NCI-H774 (cell line): ENCODE measurements around the gene PHLDB1.

Source experiments
- DNase-seq: peaks from one replicate; lab custom pipeline; 2025; lab: John Stamatoyannopoulos, UW

Gene PHLDB1

DNA sequence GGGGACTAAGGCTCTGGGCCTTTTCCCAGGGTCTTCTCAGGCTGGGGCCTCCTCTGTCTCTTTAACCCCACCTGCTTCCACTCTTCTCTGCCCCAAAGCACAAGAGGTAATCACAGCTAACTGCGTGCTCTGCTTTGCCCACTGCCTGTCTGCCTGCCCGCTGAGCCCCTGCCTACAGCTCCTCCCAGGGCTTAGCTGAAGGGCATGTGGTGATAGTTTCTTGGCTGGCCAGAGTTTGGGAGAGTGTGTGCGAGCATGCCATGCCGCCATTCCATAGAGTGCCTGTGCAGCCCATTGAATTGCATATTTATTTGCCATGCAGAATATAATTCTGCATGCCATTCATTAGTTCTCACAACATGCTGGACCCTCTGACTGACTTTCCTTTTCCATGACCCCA is 32.5 kb downstream of the PHLDB1 start:
- no peak for DNase-seq

DNA sequence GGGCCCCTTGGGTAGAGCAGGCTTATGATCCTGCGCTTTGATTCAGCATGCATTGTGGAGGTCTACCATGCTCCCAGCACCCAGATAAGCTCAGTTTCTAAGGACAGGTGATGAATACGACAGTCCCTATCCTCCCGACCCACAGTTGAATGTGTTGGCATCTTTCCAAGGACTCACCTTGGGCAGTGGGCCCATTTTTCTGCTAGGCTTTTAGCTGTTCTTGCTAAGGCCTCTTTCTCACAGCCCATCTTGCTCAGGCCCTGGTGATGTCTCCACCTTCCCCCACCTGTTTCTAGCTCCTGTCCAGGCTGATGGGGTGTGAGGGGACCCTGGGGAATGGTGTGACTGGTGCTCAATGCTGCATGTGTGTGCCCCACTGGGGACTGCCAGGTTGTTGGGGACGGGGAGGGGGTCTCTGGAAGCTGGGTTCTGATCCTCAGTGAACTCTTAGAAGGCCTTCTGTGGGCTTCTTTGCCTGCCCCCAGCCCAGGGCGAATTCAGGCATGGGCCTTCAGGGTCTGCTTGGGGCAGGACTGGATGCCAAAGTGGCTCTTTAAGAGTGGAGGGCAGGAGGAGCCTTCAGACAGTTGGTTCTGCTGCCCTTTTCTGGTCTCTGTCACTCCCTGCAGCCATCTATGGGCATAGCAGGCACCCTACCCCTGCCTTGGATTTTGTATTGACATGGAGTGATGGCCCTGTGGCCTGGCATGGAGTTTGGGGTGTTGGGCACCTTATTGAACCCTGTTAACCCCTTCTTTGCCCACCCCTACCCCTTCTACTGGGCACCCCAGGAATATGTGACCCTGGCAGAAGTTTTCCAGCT is 33.1 kb downstream of the PHLDB1 start:
- DNase-seq, result no peak

DNA sequence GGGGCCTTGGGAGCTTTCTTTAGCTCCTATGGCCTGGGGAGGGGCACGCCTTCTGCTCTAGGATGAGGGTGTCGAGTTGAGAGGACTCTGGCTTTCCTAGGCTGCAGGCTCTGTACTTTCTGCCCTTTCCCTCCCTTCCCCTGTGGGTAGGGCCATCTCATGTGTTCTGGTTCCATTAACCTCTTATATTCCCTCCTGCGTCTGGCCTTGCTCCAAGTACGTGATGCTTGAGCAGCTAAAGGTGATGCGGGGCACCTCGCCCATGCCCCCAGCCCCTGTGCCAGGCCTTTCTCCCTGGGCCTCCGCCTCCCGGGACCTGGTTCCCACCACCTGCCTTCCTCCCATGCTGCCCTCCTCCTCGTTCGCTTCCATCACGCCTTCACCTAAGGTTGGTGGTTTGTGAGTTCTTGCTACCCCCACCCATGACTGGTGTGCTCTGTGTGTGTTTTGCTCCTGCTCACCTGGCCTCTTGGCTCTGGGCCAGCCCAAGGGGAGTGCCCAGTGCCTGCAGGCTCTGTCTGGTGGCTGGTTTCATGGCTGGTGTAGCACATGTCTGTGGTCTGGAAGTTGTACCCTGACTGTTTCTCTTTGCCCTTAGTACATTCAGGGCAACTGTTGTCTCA is 34.1 kb downstream of the PHLDB1 start:
- peak; percentile 84 for DNase-seq

DNA sequence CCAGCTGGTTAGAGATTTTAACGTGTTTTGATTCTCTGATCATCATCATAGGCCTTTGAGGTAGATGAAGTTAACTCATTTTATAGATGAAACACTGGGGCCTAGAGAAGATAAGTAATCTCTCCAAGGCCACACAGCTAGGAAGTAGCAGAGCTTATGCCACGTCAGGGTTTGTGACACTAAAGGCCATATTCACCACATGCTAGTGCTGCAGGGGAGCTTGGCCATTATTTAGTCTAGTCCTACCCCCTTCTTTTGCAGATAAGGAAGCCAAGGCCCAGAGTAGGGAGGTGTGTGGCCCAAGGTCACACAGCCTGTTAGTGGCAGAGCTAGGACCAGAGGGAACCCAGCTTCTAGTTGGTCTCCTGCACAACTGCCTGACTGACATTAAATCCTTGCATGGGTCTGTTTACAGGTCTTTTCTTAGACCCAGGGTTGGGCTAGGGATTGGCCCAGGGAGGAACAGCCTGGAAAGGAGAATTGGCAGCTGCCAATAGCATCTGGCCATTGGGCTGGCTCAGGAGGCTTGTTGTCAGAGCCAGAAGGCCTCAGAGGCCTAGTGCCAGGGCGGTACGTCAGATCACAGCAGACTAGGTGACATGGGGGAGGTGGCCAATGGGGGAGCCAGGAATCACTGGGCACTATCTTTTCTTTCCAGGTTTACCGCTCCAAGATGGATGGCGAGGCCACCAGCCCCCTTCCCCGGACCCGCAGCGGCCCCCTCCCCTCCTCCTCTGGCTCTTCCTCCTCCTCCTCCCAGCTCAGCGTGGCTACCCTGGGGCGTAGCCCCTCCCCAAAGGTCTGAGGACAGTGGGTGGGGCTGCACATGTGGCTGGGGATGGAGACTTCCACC is 36.0 kb downstream of the PHLDB1 start:
- DNase-seq, result no peak

DNA sequence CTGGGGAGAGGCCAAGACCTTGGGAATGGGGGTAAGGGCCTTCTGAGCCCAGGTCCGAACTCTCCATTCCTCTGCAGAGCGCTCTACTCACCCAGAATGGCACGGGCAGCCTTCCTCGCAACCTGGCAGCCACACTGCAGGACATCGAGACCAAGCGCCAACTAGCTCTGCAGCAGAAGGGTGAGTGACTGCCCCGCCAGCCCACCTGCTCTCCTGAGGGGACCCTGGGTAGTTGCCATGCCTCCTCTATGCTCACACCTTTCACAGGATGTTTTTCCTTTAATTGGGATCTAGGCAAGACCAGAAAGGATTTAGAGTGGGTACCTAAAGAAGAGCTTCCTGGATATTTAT is 36.6 kb downstream of the PHLDB1 start:
- no peak for DNase-seq

DNA sequence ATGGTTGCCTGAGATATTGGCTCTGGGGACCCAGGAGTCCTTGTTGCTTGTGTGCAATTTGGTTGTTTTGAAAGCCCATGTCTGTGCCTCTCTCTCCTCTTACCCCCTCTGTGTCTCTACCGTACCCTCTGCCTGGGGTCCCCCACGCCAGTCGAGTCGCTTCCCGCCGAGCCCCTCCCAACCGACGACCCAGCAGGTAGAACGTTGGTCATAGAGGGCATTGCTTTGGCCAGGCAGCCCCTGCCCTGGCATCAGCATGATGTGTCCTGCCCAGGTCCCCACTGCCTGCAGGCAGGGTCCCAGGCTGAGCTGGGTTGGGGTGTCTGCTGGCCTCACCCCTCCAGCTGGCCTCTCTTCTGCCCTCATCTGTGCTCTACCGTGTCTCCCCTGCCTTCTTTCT is 37.1 kb downstream of the PHLDB1 start:
- DNase-seq, result no peak

DNA sequence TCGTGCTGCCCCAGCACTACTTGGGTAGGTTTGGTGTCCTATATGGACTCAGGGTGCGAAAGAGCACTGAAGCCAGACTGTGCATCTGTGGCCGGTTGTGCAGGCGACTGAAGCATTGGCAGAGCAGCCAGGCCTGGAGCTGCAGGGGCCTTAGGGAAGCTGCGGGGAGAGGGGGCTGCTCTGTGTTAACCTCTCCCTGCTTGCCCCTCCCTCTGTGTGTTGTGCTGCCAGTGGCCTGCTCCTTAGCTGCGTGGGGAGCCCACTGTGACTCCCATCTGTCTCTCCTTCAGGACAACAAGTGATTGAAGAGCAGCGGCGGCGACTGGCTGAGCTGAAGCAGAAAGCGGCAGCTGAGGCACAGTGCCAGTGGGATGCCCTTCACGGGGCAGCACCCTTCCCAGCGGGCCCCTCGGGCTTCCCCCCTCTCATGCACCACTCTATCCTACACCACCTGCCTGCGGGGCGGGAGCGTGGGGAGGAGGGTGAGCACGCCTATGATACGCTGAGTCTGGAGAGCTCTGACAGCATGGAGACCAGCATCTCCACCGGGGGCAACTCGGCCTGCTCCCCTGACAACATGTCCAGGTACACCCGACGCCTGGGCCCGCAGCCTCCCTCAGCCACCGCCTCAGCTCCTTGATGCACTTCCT is 37.8 kb downstream of the PHLDB1 start:
- DNase-seq, result no peak

DNA sequence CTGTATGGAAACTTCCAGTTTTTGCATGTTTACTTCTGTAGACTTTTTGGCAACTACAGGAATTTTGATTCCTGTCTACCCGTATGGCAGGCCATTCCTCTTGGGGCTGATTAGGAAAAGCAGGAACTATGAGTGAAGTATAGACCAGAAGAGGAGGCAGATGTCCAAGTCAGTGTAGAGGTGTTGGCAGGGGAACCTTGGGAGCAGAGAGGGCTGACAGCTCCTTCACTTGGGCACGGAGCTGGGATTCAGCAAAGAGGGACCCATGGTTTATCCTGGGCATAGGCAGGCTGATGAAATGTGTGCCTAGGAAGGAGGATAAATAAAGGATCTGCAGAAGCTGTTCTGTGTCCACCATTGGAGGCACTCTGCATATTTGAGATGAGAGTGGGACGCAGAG is 39.0 kb downstream of the PHLDB1 start:
- DNase-seq, result no peak

DNA sequence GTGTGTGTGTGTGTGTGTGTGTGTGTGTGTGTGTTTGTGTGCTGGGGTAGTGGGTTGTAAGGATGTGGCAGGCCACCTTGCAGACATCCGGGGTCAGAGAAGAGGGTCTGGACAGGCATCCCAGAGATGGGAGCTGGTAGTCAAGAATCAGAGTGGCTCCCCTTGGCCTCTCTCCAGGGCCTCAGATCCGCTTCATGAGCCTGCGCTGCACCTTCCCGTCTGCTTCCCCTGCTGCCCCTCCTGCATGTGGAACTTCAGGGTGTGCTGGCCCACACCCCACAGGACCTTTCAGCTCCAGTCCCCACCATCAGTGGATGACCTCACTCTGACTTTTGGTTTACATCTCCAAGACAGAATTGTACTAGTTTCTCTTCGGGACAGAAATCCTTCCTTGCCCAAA is 40.9 kb downstream of the PHLDB1 start:
- DNase-seq, result no peak

DNA sequence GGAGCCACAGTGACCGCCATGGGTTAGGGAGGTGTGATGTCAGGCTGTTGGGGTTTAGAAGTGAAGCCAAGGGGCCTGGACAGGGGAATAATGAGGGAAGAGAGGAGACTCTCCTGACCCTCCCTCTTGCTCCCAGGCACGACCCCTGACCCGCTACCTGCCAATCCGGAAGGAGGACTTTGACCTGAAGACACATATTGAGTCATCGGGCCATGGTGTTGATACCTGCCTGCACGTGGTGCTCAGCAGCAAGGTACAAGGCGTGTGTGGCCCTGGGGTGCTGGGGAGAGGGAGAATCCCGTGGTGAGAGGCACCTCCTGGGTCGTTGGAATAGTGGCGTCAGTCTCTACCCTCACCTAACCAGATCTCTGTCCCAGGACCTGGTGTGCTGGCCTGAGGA is 42.5 kb downstream of the PHLDB1 start:
- DNase-seq, result no peak

DNA sequence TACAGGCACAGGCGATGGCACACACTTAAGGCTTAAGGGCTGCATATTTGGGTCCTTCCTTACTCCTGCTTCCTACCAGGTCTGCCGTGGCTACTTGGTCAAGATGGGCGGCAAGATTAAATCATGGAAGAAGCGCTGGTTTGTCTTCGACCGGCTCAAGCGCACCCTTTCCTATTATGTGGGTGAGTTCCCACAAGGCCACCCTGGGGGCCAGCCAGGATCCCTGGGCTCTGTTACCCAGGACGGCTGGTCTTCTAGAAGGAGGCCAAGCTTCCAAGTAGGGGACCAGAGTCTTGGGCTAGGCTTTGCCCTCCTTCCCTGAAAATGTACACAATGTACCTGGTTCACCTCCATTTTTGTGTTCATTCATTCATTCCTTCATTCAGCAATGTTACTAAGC is 43.0 kb downstream of the PHLDB1 start:
- DNase-seq, result no peak

DNA sequence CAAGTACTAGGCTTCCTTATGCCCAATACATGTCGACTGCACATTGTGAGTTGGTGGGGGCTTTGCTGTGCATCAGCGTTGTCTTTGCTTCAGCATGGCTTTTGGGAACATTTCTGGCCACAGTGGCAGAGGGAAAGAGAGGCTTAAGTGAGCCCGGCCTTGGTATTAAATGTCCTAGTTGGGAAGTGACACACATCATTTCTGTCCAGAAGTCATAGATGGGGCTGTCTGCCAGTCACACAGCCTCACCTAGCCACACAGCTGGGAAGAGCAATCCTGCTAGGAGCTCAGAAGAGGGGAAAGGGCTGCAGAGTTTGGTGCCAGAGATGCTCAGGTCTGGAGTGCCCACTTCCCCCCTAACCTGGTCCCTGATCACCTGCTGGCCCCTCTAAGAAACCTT is 44.4 kb downstream of the PHLDB1 start:
- DNase-seq, result no peak

DNA sequence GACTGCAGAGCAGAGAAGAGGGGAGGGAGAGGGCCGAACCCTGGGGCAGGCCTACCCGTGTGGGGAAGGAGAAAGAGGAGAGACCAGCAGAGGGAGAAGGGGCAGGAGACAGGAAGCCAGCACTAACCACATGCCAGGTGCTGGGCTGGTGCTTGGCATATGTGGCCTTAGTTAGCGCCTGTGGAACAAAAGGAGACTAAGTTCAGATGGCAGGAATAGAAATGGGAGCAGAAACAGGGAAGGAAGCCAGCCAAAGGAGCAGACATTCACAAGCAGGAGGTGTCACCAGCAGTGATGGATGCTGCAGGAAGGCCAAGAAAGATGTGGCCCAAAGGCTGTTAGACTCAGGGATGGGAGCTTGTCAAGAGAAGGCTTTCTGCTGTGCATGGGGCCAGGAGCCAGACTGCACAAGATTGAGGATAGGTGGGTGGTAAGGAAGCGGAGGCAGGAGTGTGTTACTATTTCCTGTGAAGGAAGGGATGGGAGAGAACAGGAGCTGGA is 45.3 kb downstream of the PHLDB1 start:
- no peak for DNase-seq

DNA sequence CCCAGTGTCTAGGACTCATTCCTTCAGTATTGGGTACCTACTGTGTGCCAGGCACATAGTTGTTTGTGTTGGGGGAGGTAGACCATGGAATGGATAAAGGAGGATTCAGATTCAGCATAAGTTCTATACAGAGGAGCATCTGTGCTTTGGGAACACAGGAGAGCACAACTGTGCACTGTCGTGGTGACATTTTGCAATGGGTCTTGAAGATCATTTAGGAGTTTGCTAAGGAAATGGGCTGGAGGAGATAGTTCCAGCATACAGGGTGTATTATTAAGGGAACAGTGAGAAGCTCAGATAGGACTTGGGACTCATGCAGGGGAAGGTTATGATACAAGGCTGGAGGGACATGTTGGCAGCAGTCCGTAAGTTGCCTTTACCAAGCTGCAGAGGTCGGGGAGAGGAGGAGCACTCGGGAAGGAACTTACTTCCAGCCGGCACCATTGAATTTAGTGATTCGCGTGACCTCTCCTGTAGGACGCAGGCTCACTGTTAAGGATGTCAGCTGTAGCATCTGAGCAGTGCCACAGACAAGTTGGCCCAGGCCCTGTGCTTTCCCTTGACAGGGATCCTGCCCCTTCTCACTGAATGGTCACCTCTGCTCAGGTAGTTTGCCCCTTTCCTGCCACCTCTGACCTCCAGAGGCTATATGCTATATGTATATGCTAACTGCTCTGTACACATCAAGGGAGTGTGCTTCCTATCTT is 46.4 kb downstream of the PHLDB1 start:
- no peak for DNase-seq

DNA sequence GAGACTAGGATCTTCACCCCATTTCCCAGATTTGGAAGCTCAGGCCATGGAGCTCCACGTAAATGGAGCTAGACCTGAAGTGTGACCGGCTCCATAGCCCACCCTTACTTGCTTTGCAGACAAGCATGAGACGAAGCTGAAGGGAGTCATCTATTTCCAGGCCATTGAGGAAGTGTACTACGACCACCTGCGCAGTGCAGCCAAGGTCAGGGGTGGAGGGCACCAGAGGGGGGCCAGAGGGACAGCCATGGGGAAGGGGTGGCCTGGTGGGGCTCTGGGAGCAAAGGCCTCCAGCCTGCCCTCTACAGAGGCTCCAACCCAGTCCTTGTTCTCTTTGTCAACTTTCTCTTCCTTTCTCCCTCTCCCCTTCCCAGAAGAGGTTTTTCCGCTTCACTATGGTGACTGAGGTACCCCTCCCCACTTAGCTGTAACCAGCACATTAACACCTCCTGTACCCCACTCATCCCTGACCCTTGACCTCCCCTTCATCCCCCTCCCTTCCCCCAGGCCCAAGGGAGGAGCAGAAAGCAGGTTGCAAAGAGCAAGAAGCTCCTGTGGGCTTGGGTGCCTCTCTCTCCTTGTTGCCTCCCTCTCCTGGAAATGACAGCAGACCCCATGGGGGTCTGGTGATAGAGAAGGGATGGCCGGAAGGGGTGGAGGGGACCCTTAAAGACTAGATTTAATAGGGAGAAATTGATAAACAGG is 48.2 kb downstream of the PHLDB1 start:
- no peak for DNase-seq

DNA sequence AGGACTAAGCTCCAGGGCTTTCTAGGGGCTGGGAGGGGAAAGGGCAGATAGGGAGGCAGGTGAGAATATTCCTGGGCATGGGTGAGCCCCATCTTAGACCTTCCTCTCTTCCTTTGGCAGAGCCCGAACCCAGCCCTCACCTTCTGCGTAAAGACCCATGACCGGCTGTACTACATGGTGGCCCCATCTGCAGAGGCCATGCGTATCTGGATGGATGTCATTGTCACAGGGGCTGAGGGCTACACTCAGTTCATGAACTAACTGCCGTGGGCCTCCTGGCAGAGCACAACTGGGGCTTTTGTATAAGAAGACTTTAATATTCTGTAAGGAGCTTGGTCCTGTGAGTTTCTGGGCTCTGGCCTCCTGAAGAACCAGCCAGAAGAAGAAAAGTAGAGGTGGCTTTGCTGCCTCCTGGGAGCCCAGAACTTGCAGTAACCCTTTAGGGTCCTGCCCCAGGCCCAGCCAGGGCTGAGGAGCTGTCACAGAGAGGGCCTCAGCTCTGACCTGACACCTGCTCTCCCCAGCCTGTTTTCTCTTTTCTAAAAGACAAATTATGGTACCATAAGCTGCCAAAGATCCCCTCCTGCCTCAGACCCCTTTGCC is 49.2 kb downstream of the PHLDB1 start:
- no peak for DNase-seq

DNA sequence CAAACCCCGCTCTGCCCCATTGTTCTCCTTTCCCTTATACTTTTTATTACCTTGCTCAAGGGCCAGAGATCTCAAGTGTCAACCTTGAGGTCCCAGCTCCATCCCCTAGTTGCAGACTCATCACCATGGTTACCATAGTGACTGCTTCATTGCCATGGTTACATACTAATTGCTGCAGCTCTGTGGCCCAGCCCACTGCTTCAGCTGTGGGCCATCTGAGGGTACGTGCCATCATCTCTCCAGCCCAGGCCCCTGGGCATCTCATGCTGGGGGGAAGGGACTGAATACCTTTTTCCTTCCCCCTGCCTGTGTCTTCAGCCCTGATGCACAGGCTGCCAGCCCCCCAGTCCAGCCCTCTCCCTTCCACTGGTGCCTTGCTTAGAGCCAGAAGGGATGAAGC is 49.8 kb downstream of the PHLDB1 start:
- no peak for DNase-seq

DNA sequence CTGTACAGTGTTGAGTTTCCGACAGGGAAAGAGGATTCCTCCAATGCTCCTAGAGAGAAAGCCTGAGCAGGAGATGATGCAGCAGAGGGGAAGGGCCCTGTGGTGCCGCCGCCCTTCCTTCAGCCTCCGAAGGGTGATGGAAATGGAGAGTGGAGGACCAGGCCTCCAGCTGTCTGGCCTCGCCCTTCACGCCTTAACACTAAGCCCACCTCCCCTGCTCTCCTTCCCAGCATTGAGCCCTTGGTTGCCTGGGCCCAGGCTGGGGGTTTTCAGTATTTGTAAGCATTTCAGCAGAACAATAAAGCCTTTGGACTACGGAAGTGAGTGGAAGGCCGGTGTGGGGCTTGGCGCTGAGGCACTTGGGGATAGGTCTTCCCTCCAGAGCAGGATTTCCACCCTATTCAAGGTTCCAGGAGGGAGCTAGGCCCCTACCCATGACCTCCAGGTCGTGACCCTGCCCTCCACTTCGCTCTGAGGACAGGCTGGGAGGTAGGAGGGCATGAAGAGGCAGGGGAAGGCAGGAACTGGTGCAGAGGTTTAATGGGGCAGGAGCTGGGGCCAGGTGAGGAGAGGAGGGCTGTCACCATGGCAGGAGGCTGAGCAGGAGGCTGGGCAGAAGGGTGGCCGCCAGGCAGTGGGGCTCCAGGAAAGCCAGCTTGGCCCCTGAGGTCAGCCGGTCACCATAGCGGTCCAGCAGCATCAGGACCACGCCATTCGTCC is 50.5 kb downstream of the PHLDB1 start:
- DNase-seq, result no peak

DNA sequence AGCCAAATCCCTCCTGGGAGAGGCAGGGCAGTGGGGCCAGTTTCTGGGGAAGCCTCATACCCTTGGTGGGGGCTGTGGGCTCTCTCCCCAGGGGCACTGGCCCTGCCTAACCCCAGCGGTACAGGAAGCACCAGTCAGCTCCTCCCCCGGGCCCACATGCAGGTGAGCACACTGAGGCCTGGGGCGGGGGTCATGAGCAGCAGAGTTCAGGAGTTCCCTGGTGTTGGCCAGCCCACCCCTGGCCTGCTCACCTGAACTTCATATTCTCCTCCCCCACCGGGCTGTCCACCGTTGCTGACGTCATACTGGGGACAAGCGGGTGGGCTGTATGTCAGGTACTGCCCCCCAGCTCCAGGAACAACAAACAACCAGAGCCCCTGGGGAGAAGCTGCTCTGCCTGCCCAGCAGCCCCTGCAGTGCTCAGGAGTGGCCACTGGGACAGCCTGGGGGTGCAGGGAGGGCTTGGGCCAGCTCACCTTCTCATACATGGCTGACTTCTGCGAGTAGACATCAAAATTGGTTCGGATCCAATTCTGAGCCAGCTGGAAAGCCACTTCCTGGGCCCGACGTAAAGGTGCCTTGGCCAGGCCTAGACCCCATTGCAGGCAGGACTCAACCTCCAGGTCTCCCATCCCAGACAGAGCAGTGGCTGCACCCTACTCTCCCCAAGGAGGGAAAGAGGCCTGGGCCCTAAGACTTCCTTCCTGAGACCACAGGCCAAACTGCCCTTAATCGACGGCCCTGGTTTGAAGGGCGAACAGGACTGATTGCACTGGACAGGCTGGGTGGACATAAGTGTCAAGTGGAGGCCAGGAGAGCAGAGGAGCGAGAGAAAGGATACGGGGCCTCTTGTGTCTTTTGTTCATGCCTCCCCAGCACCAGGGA is 51.3 kb downstream of the PHLDB1 start:
- no peak for DNase-seq
